Epithelial cell of esophagus (primary cell): Measurements from ENCODE around the gene THSD1.

Experiments
- DNase-seq: peaks from one replicate; pipeline ENCODE4 v3.0.0; 2010; ENCODE audit warnings: low read depth
- H3K4me3 ChIP-seq: 2 replicates; pipeline ENCODE4 v1.5.1; 2011; ENCODE audit warnings: mild to moderate bottlenecking, low read length, control low read depth
- CTCF ChIP-seq: IDR thresholded peaks from 2 replicates; pipeline ENCODE4 v1.5.1; 2011; ENCODE audit warnings: low read depth, mild to moderate bottlenecking, low read length, control low read depth, inconsistent platforms; ENCODE audit not compliant: insufficient read depth; ENCODE audit errors: missing control alignments

The THSD1 gene

GRCh38 chr13:52446265-52446664 is 40.3 kb upstream of the THSD1 start:
- no peak for TF ChIP-seq CTCF
- peak; percentile 86 for DNase-seq
- H3K4me3 ChIP-seq: peak overlapping the region; percentile 7

DNA sequence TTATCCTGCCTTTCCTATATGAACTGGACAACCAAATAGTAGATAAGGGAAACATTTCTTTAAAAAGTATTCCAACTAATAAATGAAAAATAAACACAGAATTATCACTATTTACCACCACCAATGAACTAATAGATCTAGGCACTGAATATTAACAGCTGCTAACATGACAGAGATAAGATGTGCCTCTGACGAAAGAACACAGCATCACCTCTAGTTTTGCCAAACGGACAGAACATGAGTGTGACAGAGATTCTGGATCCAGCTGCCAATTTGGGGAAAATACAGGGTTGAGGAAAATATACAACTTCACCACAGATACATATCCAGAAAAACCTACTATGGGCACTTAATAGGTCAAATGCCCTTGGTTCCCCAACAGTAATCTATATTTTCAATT is 26.5 kb upstream of the THSD1 start:
- DNase-seq: no peak
- H3K4me3 ChIP-seq: no peak overlapping the region
- TF ChIP-seq CTCF: no peak

- TF ChIP-seq CTCF: no peak
- no peak overlapping the region for H3K4me3 ChIP-seq
- DNase-seq: peak; percentile 73
Observed at GRCh38 chr13:52428295-52428694, 22.3 kb upstream of the THSD1 start.

DNA sequence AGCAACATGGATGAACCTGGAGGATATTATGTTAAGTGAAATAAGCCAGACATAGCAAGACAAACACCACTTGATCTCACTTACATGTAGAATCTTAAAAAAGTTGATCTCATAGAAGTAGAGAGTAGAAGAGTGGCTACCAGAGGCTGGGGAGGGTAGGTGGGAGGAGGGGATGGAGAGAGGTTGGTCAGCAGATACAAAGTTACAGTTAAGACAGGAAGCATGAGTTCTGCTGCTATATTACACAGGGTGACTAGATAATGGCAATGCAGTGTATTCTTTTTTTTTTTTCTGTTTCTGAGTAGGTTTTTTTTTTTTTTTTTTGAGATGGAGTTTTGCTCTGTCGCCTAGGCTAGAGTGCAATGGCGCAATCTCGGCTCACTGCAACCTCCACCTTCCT is 15.2 kb upstream of the THSD1 start:
- no peak for DNase-seq
- no peak overlapping the region for H3K4me3 ChIP-seq
- TF ChIP-seq CTCF: no peak

DNA sequence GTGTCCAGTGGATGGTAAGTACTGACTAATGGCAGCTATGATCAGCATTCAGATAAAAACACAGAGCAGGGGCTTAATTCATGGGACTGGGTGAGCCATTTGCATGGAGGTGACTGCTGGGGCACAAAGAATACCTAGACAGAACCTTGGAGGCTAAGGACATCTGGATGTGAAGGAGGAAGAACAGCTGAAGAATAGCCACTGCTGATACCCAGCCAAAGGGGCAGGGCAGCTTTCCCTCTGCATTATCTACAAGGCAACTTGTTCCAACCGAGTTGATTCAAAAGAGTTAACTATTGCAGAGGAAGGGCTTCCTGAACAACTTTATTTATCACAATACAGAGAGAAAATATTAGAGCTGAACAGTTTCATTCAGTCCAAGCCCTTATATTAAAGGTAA is 13.1 kb upstream of the THSD1 start:
- DNase-seq: no peak
- no peak for TF ChIP-seq CTCF
- H3K4me3 ChIP-seq: no peak overlapping the region

GRCh38 chr13:52414963-52415362 is 9.0 kb upstream of the THSD1 start:
- DNase-seq: peak; percentile 94
- no peak for TF ChIP-seq CTCF

GRCh38 chr13:52414051-52414450 is 8.1 kb upstream of the THSD1 start:
- H3K4me3 ChIP-seq: no peak overlapping the region
- peak; percentile 50 for DNase-seq
- TF ChIP-seq CTCF: no peak

More at GRCh38 chr13:52414963-52415362, 9.0 kb upstream of the THSD1 start:
- no peak overlapping the region for H3K4me3 ChIP-seq
